ENCODE data around the gene DNAH17.

- TF ChIP-seq, protein P1, sequence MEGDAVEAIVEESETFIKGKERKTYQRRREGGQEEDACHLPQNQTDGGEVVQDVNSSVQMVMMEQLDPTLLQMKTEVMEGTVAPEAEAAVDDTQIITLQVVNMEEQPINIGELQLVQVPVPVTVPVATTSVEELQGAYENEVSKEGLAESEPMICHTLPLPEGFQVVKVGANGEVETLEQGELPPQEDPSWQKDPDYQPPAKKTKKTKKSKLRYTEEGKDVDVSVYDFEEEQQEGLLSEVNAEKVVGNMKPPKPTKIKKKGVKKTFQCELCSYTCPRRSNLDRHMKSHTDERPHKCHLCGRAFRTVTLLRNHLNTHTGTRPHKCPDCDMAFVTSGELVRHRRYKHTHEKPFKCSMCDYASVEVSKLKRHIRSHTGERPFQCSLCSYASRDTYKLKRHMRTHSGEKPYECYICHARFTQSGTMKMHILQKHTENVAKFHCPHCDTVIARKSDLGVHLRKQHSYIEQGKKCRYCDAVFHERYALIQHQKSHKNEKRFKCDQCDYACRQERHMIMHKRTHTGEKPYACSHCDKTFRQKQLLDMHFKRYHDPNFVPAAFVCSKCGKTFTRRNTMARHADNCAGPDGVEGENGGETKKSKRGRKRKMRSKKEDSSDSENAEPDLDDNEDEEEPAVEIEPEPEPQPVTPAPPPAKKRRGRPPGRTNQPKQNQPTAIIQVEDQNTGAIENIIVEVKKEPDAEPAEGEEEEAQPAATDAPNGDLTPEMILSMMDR (IDR thresholded peaks at IDR 0.05; ENCODE audit: low read length): no peak
- TF ChIP-seq EZH2 (optimal IDR thresholded peaks at IDR 0.05; ENCODE audit: low read depth, low read length): no peak
Observed at GRCh38 chr17:78391051-78391431, 186.2 kb downstream of the DNAH17 start.

All from MM.1S (cell line).